H1 (cell line): ENCODE measurements around the gene ACAD11. TPM values are rescaled to one million over a fixed set of nuclear protein-coding genes. Genes with fewer than 3 reads are reported as not detected.

Source experiments
- CTCF ChIA-PET: fragments of 300-600 bp; sonication (Branson Sonifier 250); formaldehyde crosslinking; loops from one replicate; lab custom pipeline; 2021; ENCODE audit not compliant: partially characterized antibody; lab: Charles Lee
- POLR2A ChIA-PET: fragments of 300-600 bp; sonication (Branson Sonifier 250); formaldehyde crosslinking; loops from one replicate; lab custom pipeline; 2021; ENCODE audit warnings: inconsistent platforms; ENCODE audit not compliant: partially characterized antibody; lab: Charles Lee
- DNase-seq, 2 experiments: peaks; one replicate each; pipeline versions ENCODE4 v3.0.0 to v3.0.0-alpha.2; 2010 to 2022; ENCODE audit warnings: low spot score in 2 of 2, low read depth in 1 of 2, mixed read lengths in 1 of 2
- FAIRE-seq: peaks from 2 replicates; lab custom pipeline; 2011; peaks lifted over from hg19 to GRCh38; lab: Jason Lieb, UNC
- H2AFZ ChIP-seq: 2 replicates; pipeline ENCODE4 v1.8.1; 2012; ENCODE audit warnings: low read length, inconsistent platforms
- H2AK5ac ChIP-seq: 2 replicates; pipeline ENCODE4 v1.6.1; 2013; ENCODE audit warnings: low read depth, low read length
- H2BK120ac ChIP-seq: replicated peaks from 2 replicates; pipeline ENCODE3; 2013; ENCODE audit warnings: low read depth, low read length, inconsistent platforms
- H2BK12ac ChIP-seq: 2 replicates; pipeline ENCODE4 v1.6.1; 2013; ENCODE audit warnings: low read depth, low read length
- H2BK15ac ChIP-seq: 2 replicates; pipeline ENCODE4 v1.6.1; 2013; ENCODE audit warnings: low read length
- H2BK20ac ChIP-seq: 2 replicates; pipeline ENCODE4 v1.6.1; 2013; ENCODE audit warnings: low read length
- H2BK5ac ChIP-seq: 2 replicates; pipeline ENCODE4 v1.6.1; 2013; ENCODE audit warnings: low read depth, low read length
- H3K14ac ChIP-seq: 2 replicates; pipeline ENCODE4 v1.6.1; 2013; ENCODE audit warnings: inconsistent platforms; ENCODE audit not compliant: insufficient read length
- H3K18ac ChIP-seq: 2 replicates; pipeline ENCODE4 v1.6.1; 2013; ENCODE audit warnings: low read length; ENCODE audit errors: extremely low read depth
- H3K23ac ChIP-seq: 2 replicates; pipeline ENCODE4 v1.6.1; 2013; ENCODE audit warnings: inconsistent platforms; ENCODE audit not compliant: insufficient read length
- H3K23me2 ChIP-seq: 2 replicates; pipeline ENCODE4 v1.6.1; 2013; ENCODE audit warnings: low read depth, low read length
- H3K27ac ChIP-seq: 2 replicates; pipeline ENCODE4 v1.6.1; 2011; ENCODE audit warnings: low read depth, low read length, inconsistent platforms
- H3K27me3 ChIP-seq, 4 experiments: replicated peaks in 1 of 4; 1 replicate in 1 of 4; 2 replicates in 3 of 4; pipeline versions ENCODE4 v1.6.1 to v1.8.1; 2011 to 2013; ENCODE audit warnings: low read length in 3 of 4, mild to moderate bottlenecking in 3 of 4, inconsistent platforms in 2 of 4, mixed read lengths in 2 of 4, moderate library complexity in 1 of 4; ENCODE audit not compliant: control insufficient read depth in 3 of 4, insufficient read depth in 3 of 4; ENCODE audit errors: extremely low read depth in 1 of 4
- H3K36me3 ChIP-seq, 4 experiments: 2 replicates each; pipeline versions ENCODE4 v1.6.1 to v1.8.1; 2011 to 2013; ENCODE audit warnings: mild to moderate bottlenecking in 4 of 4, low read length in 3 of 4, moderate library complexity in 2 of 4, control low read depth in 1 of 4, inconsistent platforms in 1 of 4; ENCODE audit not compliant: insufficient read depth in 4 of 4, control insufficient read depth in 2 of 4
- H3K4ac ChIP-seq: replicated peaks from 2 replicates; pipeline ENCODE3; 2013; ENCODE audit warnings: low read length, low read depth, mixed read lengths, inconsistent platforms; ENCODE audit not compliant: insufficient read length
- H3K4me1 ChIP-seq, 4 experiments: replicated peaks in 1 of 4; 1 replicate in 1 of 4; 2 replicates in 3 of 4; pipeline versions ENCODE4 v1.6.1 to v1.8.1; 2011 to 2013; ENCODE audit warnings: low read length in 3 of 4, inconsistent platforms in 2 of 4, mixed read lengths in 1 of 4; ENCODE audit not compliant: insufficient read depth in 4 of 4, control insufficient read depth in 3 of 4
- H3K4me2 ChIP-seq, 2 experiments: 2 replicates each; pipeline versions ENCODE4 v1.6.1 to v1.8.1; 2011 to 2013; ENCODE audit warnings: low read depth in 2 of 2, low read length in 2 of 2, control low read depth in 1 of 2, inconsistent platforms in 1 of 2, mild to moderate bottlenecking in 1 of 2; ENCODE audit not compliant: insufficient read depth in 1 of 2
- H3K4me3 ChIP-seq, 4 experiments: fragments of 200-600, 300-600 bp in 1 of 4; sonication (generic), shearing (Covaris generic), sonication (Bioruptor Twin) in 1 of 4; 2 replicates each; pipeline versions ENCODE4 v1.5.1 to v1.8.1; 2011 to 2016; ENCODE audit warnings: low read length in 4 of 4, low read depth in 3 of 4, control low read depth in 2 of 4, inconsistent platforms in 2 of 4, mild to moderate bottlenecking in 2 of 4, mixed read lengths in 1 of 4, moderate library complexity in 1 of 4; ENCODE audit not compliant: insufficient read depth in 2 of 4; ENCODE audit errors: extremely low read depth in 1 of 4
- H3K56ac ChIP-seq: replicated peaks from 2 replicates; pipeline ENCODE3; 2013; ENCODE audit warnings: low read depth, mild to moderate bottlenecking, mixed read lengths, low read length, inconsistent platforms; ENCODE audit not compliant: insufficient read length
- H3K79me1 ChIP-seq: 2 replicates; pipeline ENCODE4 v1.6.1; 2013; ENCODE audit warnings: low read depth, low read length, control low read depth
- H3K79me2 ChIP-seq, 2 experiments: 2 replicates each; pipeline versions ENCODE4 v1.6.1 to v1.8.1; 2012 to 2013; ENCODE audit warnings: low read length in 2 of 2, mild to moderate bottlenecking in 2 of 2, inconsistent platforms in 1 of 2; ENCODE audit not compliant: insufficient read depth in 2 of 2, control insufficient read depth in 1 of 2
- H3K9ac ChIP-seq, 4 experiments: replicated peaks in 1 of 4; 1 replicate in 1 of 4; 2 replicates in 3 of 4; pipeline versions ENCODE4 v1.6.1 to v1.8.1; 2011 to 2013; ENCODE audit warnings: low read depth in 3 of 4, low read length in 3 of 4, control low read depth in 2 of 4, mild to moderate bottlenecking in 2 of 4, moderate library complexity in 2 of 4, inconsistent platforms in 1 of 4; ENCODE audit errors: extremely low read depth in 1 of 4
- H3K9me3 ChIP-seq, 2 experiments: 2 replicates each; pipeline versions ENCODE4 v1.6.1 to v1.8.1; 2012 to 2013; ENCODE audit warnings: mild to moderate bottlenecking in 2 of 2, moderate library complexity in 2 of 2, control low read depth in 1 of 2, inconsistent platforms in 1 of 2, low read depth in 1 of 2, low read length in 1 of 2, mixed read lengths in 1 of 2; ENCODE audit not compliant: insufficient read depth in 2 of 2
- H4K20me1 ChIP-seq, 2 experiments: replicated peaks in 1 of 2; 2 replicates each; pipeline versions ENCODE3 to v1.8.1; 2011 to 2013; ENCODE audit warnings: inconsistent platforms in 2 of 2, low read length in 2 of 2, mild to moderate bottlenecking in 1 of 2; ENCODE audit not compliant: insufficient read depth in 2 of 2, control insufficient read depth in 1 of 2
- H4K5ac ChIP-seq: 2 replicates; pipeline ENCODE4 v1.6.1; 2013; ENCODE audit warnings: low read length, low read depth, mixed read lengths, inconsistent platforms; ENCODE audit not compliant: insufficient read length
- H4K8ac ChIP-seq: 2 replicates; pipeline ENCODE4 v1.8.0; 2013; ENCODE audit warnings: mild to moderate bottlenecking, moderate library complexity, low read length, inconsistent platforms; ENCODE audit not compliant: insufficient read depth; ENCODE audit errors: extremely low read depth
- H4K91ac ChIP-seq: replicated peaks from 2 replicates; pipeline ENCODE3; 2013; ENCODE audit warnings: low read length, mixed read lengths, inconsistent platforms; ENCODE audit not compliant: insufficient read length
- CREB1 ChIP-seq: IDR thresholded peaks from 2 replicates; pipeline ENCODE4 v1.6.1; 2012; ENCODE audit warnings: inconsistent platforms
- GABPA ChIP-seq: IDR thresholded peaks from 2 replicates; pipeline ENCODE4 v1.6.1; 2011; ENCODE audit warnings: mild to moderate bottlenecking, low read length, moderate library complexity, borderline replicate concordance; ENCODE audit not compliant: insufficient read depth
- HDAC2 ChIP-seq, 2 experiments: fragments of 300-600 bp in 1 of 2; sonication (generic) in 1 of 2; IDR thresholded peaks; 2 replicates each; pipeline ENCODE4 v1.6.1; 2011 to 2012; ENCODE audit warnings: low read depth in 2 of 2, low read length in 2 of 2, mild to moderate bottlenecking in 2 of 2, moderate library complexity in 2 of 2, borderline replicate concordance in 1 of 2, inconsistent platforms in 1 of 2
- USF2 ChIP-seq: IDR thresholded peaks from 2 replicates; pipeline ENCODE4 v1.6.1; 2011; ENCODE audit warnings: low read length, improper control_type of control experiment
- whole genome bisulfite sequencing, 2 experiments: shearing (Covaris generic) in 1 of 2; methylation state at CpG; one replicate each; pipeline versions ENCODE4 v1.1.6 to v1.1.7; 2013 to 2015; ENCODE audit warnings: low lambda C conversion rate in 2 of 2, mixed read lengths in 2 of 2, inconsistent platforms in 1 of 2, low coverage in 1 of 2, missing lambda C conversion rate in 1 of 2; ENCODE audit not compliant: insufficient replicate concordance in 2 of 2, insufficient coverage in 1 of 2, insufficient read length in 1 of 2; ENCODE audit errors: extremely low coverage in 1 of 2, missing lambda C conversion rate in 1 of 2; 5-methylcytosine and 5-hydroxymethylcytosine counted together
- polyA plus RNA-seq, 7 experiments: library from polyadenylated mRNA; depleted of rRNA in 3 of 7; stranded (reverse) in 5 of 7; unstranded in 2 of 7; fragments of >200 nt in 5 of 7; fragments of 200-250 nt in 2 of 7; gene quantifications; 1 replicate in 5 of 7; 2 replicates in 1 of 7; 4 replicates in 1 of 7; pipeline versions ENCODE4 v1.2.1 to v1.2.3, GENCODE V29; 2011 to 2013; ENCODE audit warnings: missing spikeins in 2 of 7, mixed read lengths in 2 of 7
- total RNA-seq: library from RNA; stranded (reverse); fragmentation: NEBNext Ultra II Directional; extraction: Animal tissue kit (Norgen Biotek cat#: 25700); gene quantifications from 2 replicates; pipeline ENCODE4 v1.2.1, GENCODE V29; 2021

The ACAD11 gene
- total and polyA plus RNA-seq, 2 of the 8 experiments (the other 6 are each of a cell fraction or from before 2014, with no cell fraction given), result 5.5 to 11.0 TPM

GRCh38 chr3:132509506-132509905 lies 150.1 kb downstream of the ACAD11 start:
- H4K91ac ChIP-seq, result no peak overlapping the region
- CTCF ChIA-PET, result interaction anchor here (0.8 to 1.8 kb wide), 4 partner anchors 9 to 134 kb away, joined by 3 to 4 read pairs (median 4); no protein-coding TSS in a partner anchor
- H3K79me1 ChIP-seq, result no peaks in the 10 kb centered on the region
- TF ChIP-seq CREB1 (no peak), USF2 (no peak), HDAC2 (IDR thresholded peaks at IDR 0.05; ENCODE audit: borderline replicate concordance in 1 of 2, low read depth in 2 of 2, low read length in 2 of 2) (no peak), GABPA (no peak)

More at GRCh38 chr3:132509506-132509905, 150.1 kb downstream of the ACAD11 start:
- DNase-seq, result no peak
- no peak overlapping the region for H3K23ac ChIP-seq
- H3K4me3 ChIP-seq, result no peak overlapping the region
- no peak overlapping the region for H2BK15ac ChIP-seq
- POLR2A ChIA-PET, result no interaction called here
- no peak overlapping the region for H3K56ac ChIP-seq
- H3K27me3 ChIP-seq, result peaks cover 0 to 1% (median 0%) of the 10 kb centered on the region in 4 experiments; a peak in 1 of 7 replicates
- no peaks in the 10 kb centered on the region for H4K20me1 ChIP-seq
- no peak overlapping the region for H4K5ac ChIP-seq
- no peak overlapping the region for H3K4me2 ChIP-seq
- no peaks in the 10 kb centered on the region for H3K23me2 ChIP-seq
- H4K8ac ChIP-seq, result no peak overlapping the region
- H2BK120ac ChIP-seq, result no peak overlapping the region
- H3K9ac ChIP-seq, result no peak overlapping the region
- FAIRE-seq, result no peak
- H3K79me2 ChIP-seq, result no peaks in the 10 kb centered on the region
- no peak overlapping the region for H3K4ac ChIP-seq
- no peaks in the 10 kb centered on the region for H3K4me1 ChIP-seq
- H3K14ac ChIP-seq, result no peak overlapping the region
- no peaks in the 10 kb centered on the region for H3K9me3 ChIP-seq
- peaks cover 7 to 59% (median 33%) of the 10 kb centered on the region in 4 experiments; a peak in 7 of 8 replicates for H3K36me3 ChIP-seq
- no peak overlapping the region for H2AK5ac ChIP-seq
- H2BK5ac ChIP-seq, result no peak overlapping the region
- 78% methylated on average over 1 of the region's 1 CpG; no CpG with 5 or more reads in 1 of the 2 experiments for WGBS, 2 experiments
- H2AFZ ChIP-seq, result no peak overlapping the region
- no peak overlapping the region for H3K18ac ChIP-seq
- H2BK12ac ChIP-seq, result no peak overlapping the region
- H2BK20ac ChIP-seq, result no peak overlapping the region
- H3K27ac ChIP-seq, result no peak overlapping the region
